ENCODE measurements around the gene GALNT3.

Gene GALNT3

GRCh38 chr2:165811592-165812370, 17.7 kb upstream of the GALNT3 start:
- H3K4me3 ChIP-seq (ENCODE audit: low read length) = no peak overlapping the region
- no peak for TF ChIP-seq ZNF274 (IDR thresholded peaks at IDR 0.05; ENCODE audit: low read depth, low read length)

GRCh38 chr2:165810418-165810817, 16.4 kb upstream of the GALNT3 start:
- TF ChIP-seq ZNF274 (IDR thresholded peaks at IDR 0.05; ENCODE audit: low read depth, low read length) = no peak
- H3K4me3 ChIP-seq (ENCODE audit: low read length) = no peak overlapping the region

- no peak for TF ChIP-seq ZNF274 (IDR thresholded peaks at IDR 0.05; ENCODE audit: low read depth, low read length)
These were observed 10.7 kb upstream of the GALNT3 start for GRCh38 chr2:165804719-165805118.

GRCh38 chr2:165803123-165803760, 9.2 kb upstream of the GALNT3 start:
- no peak overlapping the region for H3K4me3 ChIP-seq (ENCODE audit: low read length)
- no peak for TF ChIP-seq ZNF274 (IDR thresholded peaks at IDR 0.05; ENCODE audit: low read depth, low read length)

More at GRCh38 chr2:165804719-165805118, 10.7 kb upstream of the GALNT3 start:
- no peak overlapping the region for H3K4me3 ChIP-seq (ENCODE audit: low read length)

GRCh38 chr2:165801176-165801575, 7.1 kb upstream of the GALNT3 start:
- TF ChIP-seq ZNF274 (IDR thresholded peaks at IDR 0.05; ENCODE audit: low read depth, low read length) = no peak

GRCh38 chr2:165796819-165797530, 2.9 kb upstream of the GALNT3 start:
- TF ChIP-seq ZNF274 (IDR thresholded peaks at IDR 0.05; ENCODE audit: low read depth, low read length) = no peak
- H3K4me3 ChIP-seq (ENCODE audit: low read length) = no peak overlapping the region

More at GRCh38 chr2:165801176-165801575, 7.1 kb upstream of the GALNT3 start:
- H3K4me3 ChIP-seq (ENCODE audit: low read length) = no peak overlapping the region

- no peak for TF ChIP-seq ZNF274 (IDR thresholded peaks at IDR 0.05; ENCODE audit: low read depth, low read length)
- H3K4me3 ChIP-seq (ENCODE audit: low read length) = no peak overlapping the region
These were observed 2.1 kb upstream of the GALNT3 start for GRCh38 chr2:165796129-165796528.

GRCh38 chr2:165795011-165795410, 964 bp upstream of the GALNT3 start:
- H3K4me3 ChIP-seq (ENCODE audit: low read length) = no peak overlapping the region; the same call in 1 of the 2 replicates
- TF ChIP-seq ZNF274 (IDR thresholded peaks at IDR 0.05; ENCODE audit: low read depth, low read length) = no peak

- H3K4me3 ChIP-seq (ENCODE audit: low read length) = peak overlapping the region; percentile 59; the same call in 1 of the 2 replicates
- no peak for TF ChIP-seq ZNF274 (IDR thresholded peaks at IDR 0.05; ENCODE audit: low read depth, low read length)
These were observed 485 bp upstream of the GALNT3 start for GRCh38 chr2:165794536-165794928.

- TF ChIP-seq ZNF274 (IDR thresholded peaks at IDR 0.05; ENCODE audit: low read depth, low read length) = no peak
- H3K4me3 ChIP-seq (ENCODE audit: low read length) = peak overlapping the region; percentile 59
These were observed 777 bp downstream of the GALNT3 start for GRCh38 chr2:165793161-165793778.

- H3K4me3 ChIP-seq (ENCODE audit: low read length) = no peak overlapping the region
- TF ChIP-seq ZNF274 (IDR thresholded peaks at IDR 0.05; ENCODE audit: low read depth, low read length) = no peak
These were observed 2.0 kb downstream of the GALNT3 start for GRCh38 chr2:165792104-165792454.

GRCh38 chr2:165791421-165792103, 2.5 kb downstream of the GALNT3 start:
- no peak overlapping the region for H3K4me3 ChIP-seq (ENCODE audit: low read length)
- no peak for TF ChIP-seq ZNF274 (IDR thresholded peaks at IDR 0.05; ENCODE audit: low read depth, low read length)

GRCh38 chr2:165790466-165790865, 3.6 kb downstream of the GALNT3 start:
- H3K4me3 ChIP-seq (ENCODE audit: low read length) = no peak overlapping the region
- TF ChIP-seq ZNF274 (IDR thresholded peaks at IDR 0.05; ENCODE audit: low read depth, low read length) = no peak

GRCh38 chr2:165787334-165787733, 6.7 kb downstream of the GALNT3 start:
- no peak for TF ChIP-seq ZNF274 (IDR thresholded peaks at IDR 0.05; ENCODE audit: low read depth, low read length)
- no peak overlapping the region for H3K4me3 ChIP-seq (ENCODE audit: low read length)

Data from GM08714 (cell line).